ENCODE measurements around the gene NRF1. TPM values are rescaled to one million over a fixed set of nuclear protein-coding genes. Genes with fewer than 3 reads are reported as not detected.

The NRF1 gene
- total and polyA plus RNA-seq, 2 of the 8 experiments (the other 6 are each of a cell fraction or from before 2014, with no cell fraction given): 18.2 to 21.4 TPM

DNA sequence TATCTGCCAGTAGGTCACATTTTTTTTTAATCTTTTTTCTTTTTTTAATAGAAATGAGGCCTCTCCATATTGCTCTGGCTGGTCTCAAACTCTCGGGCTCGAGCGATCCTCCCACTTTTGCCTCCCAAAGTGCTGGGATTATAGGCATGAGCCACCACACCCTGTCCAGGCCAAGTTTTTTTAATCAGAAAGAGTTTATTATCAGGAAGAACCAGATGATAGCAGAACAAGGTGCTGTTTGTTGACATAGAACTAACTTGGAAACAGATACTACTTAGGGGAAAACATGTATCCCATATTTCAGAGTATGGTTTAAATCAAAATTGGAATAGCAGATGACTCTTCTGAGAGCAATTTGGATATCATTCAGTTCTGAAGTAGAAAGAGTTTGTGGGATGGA is 118.6 kb downstream of the NRF1 start:
- H3K4ac ChIP-seq (replicated peaks; ENCODE audit: insufficient read length, low read depth, low read length): no peak overlapping the region
- no peaks in the 10 kb centered on the region; the same call in 1 of the 2 replicates for H3K23me2 ChIP-seq (ENCODE audit: low read depth, low read length)
- H3K27me3 ChIP-seq (replicated peaks in 1 of 4; ENCODE audit: control insufficient read depth in 3 of 4, extremely low read depth in 1 of 4, insufficient read depth in 3 of 4, low read length in 3 of 4): no peaks in the 10 kb centered on the region
- H2BK12ac ChIP-seq (ENCODE audit: low read depth, low read length): no peak overlapping the region
- no peak overlapping the region for H2BK15ac ChIP-seq (ENCODE audit: low read length)
- H2BK20ac ChIP-seq (ENCODE audit: low read length): no peak overlapping the region
- no peak overlapping the region for H3K9ac ChIP-seq (replicated peaks in 1 of 4; ENCODE audit: extremely low read depth in 1 of 4, low read depth in 3 of 4, low read length in 3 of 4)
- H4K8ac ChIP-seq (ENCODE audit: extremely low read depth, insufficient read depth, low read length): no peak overlapping the region
- H3K23ac ChIP-seq (ENCODE audit: insufficient read length): no peak overlapping the region
- ChIA-PET POLR2A (ENCODE audit: partially characterized antibody) (no interaction called here), CTCF (ENCODE audit: partially characterized antibody) (interaction anchor here (0.7 to 1.7 kb wide), 2 partner anchors 51 to 95 kb away, joined by 3 to 4 read pairs; no protein-coding TSS in a partner anchor)
- 90% methylated on average over 3 of the region's 3 CpGs; no CpG with 5 or more reads in 1 of the 2 experiments for WGBS, 2 experiments (ENCODE audit: extremely low coverage in 1 of 2, insufficient coverage in 1 of 2, insufficient read length in 1 of 2, insufficient replicate concordance in 2 of 2, low coverage in 1 of 2, low lambda C conversion rate in 2 of 2, missing lambda C conversion rate in 1 of 2)
- no peaks in the 10 kb centered on the region for H3K79me1 ChIP-seq (ENCODE audit: low read depth, low read length)
- no peaks in the 10 kb centered on the region for H3K9me3 ChIP-seq (ENCODE audit: insufficient read depth in 2 of 2, low read depth in 1 of 2, low read length in 1 of 2)
- no peak overlapping the region for H4K91ac ChIP-seq (replicated peaks; ENCODE audit: insufficient read length, low read length)
- H2AK5ac ChIP-seq (ENCODE audit: low read depth, low read length): no peak overlapping the region
- H3K4me3 ChIP-seq (ENCODE audit: extremely low read depth in 1 of 4, insufficient read depth in 2 of 4, low read depth in 3 of 4, low read length in 4 of 4): no peak overlapping the region
- no peak overlapping the region for H4K5ac ChIP-seq (ENCODE audit: insufficient read length, low read depth, low read length)
- no peak for DNase-seq (ENCODE audit: low read depth in 1 of 2, low spot score in 2 of 2)
- no peaks in the 10 kb centered on the region for H3K4me1 ChIP-seq (replicated peaks in 1 of 4; ENCODE audit: control insufficient read depth in 3 of 4, insufficient read depth in 4 of 4, low read length in 3 of 4)
- H3K14ac ChIP-seq (ENCODE audit: insufficient read length): no peak overlapping the region
- peaks cover 2 to 30% (median 21%) of the 10 kb centered on the region in 4 experiments; a peak in 7 of 8 replicates for H3K36me3 ChIP-seq (ENCODE audit: control insufficient read depth in 2 of 4, insufficient read depth in 4 of 4, low read length in 3 of 4)
- no peaks in the 10 kb centered on the region for H3K79me2 ChIP-seq (ENCODE audit: control insufficient read depth in 1 of 2, insufficient read depth in 2 of 2, low read length in 2 of 2)
- H3K27ac ChIP-seq (ENCODE audit: low read depth, low read length): no peak overlapping the region
- H3K18ac ChIP-seq (ENCODE audit: extremely low read depth, low read length): no peak overlapping the region
- no peak overlapping the region for H2BK5ac ChIP-seq (ENCODE audit: low read depth, low read length)
- no peak for FAIRE-seq
- H4K20me1 ChIP-seq (replicated peaks in 1 of 2; ENCODE audit: control insufficient read depth in 1 of 2, insufficient read depth in 2 of 2, low read length in 2 of 2): no peaks in the 10 kb centered on the region
- H3K56ac ChIP-seq (replicated peaks; ENCODE audit: insufficient read length, low read depth, low read length): no peak overlapping the region
- no peak overlapping the region for H2BK120ac ChIP-seq (replicated peaks; ENCODE audit: low read depth, low read length)
- no peak overlapping the region for H3K4me2 ChIP-seq (ENCODE audit: insufficient read depth in 1 of 2, low read depth in 2 of 2, low read length in 2 of 2)
- H2AFZ ChIP-seq (ENCODE audit: low read length): no peak overlapping the region
- TF ChIP-seq EP300 (IDR thresholded peaks at IDR 0.05; ENCODE audit: borderline replicate concordance in 1 of 2, low read depth in 2 of 2, low read length in 2 of 2) (no peak), NRF1 (IDR thresholded peaks at IDR 0.05; ENCODE audit: low read depth, low read length) (no peak), JUND (IDR thresholded peaks at IDR 0.05; ENCODE audit: low read length) (no peak), CHD1 (IDR thresholded peaks at IDR 0.05; ENCODE audit: low read depth, low read length) (no peak), RFX5 (IDR thresholded peaks at IDR 0.05; ENCODE audit: borderline replicate concordance, low read depth, low read length) (no peak), SP4 (IDR thresholded peaks at IDR 0.05; ENCODE audit: low read length) (no peak), BCL11A (IDR thresholded peaks at IDR 0.05; ENCODE audit: low read depth in 2 of 2, low read length in 2 of 2) (no peak), CTCF (IDR thresholded peaks at IDR 0.05; ENCODE audit: control extremely low read depth in 1 of 3, insufficient read depth in 1 of 3, low read depth in 1 of 3, low read length in 3 of 3) (no peak), BACH1 (IDR thresholded peaks at IDR 0.05; ENCODE audit: low read length) (no peak), PHF8 (conservative IDR thresholded peaks at IDR 0.05; ENCODE audit: low read depth, low read length) (no peak)
- TF ChIP-seq, protein P1, sequence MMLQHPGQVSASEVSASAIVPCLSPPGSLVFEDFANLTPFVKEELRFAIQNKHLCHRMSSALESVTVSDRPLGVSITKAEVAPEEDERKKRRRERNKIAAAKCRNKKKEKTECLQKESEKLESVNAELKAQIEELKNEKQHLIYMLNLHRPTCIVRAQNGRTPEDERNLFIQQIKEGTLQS (IDR thresholded peaks at IDR 0.05; ENCODE audit: insufficient read depth, low read depth, low read length): no peak
